ENCODE data around the gene TMEM132E.
A peak's percentile ranks its signal among the peaks of the same experiment; 100 is the strongest.

The TMEM132E gene

DNA sequence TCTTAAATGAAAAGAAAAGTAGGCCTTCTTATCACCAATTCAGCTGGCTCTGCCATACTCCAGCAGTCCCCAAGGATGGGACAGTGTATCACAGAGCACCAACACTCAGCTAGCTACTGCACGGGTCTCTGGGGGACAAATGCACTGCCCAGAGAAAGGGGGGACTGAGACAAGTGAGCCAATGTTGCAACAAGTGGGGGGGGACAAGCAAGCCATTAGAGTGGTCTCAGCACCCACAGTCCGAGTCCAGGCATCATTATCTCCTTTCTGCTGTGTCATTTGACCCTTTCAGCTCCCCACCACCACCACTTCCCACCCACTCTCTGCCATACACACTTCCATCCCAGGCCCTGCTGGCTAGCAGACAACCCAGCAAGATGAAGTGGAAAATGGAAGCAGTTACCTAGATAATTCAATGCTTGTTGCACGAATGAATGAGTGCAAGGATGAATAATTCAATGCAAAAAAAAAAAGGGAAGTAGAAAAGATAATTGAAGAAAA lies 7.0 kb downstream of the TMEM132E start:
- H3K4me3 ChIP-seq, result no peak overlapping the region
- H3K4me2 ChIP-seq, result no peak overlapping the region
- H3K4me1 ChIP-seq, result no peaks in the 10 kb centered on the region
- H3K9ac ChIP-seq, result no peak overlapping the region
- no peaks in the 10 kb centered on the region for H3K9me3 ChIP-seq (replicated peaks in 1 of 11)
- no peak for TF ChIP-seq Cebpa-rat (IDR thresholded peaks at IDR 0.05)
- peaks cover 0 to 47% (median 3%) of the 10 kb centered on the region in 11 experiments; a peak in 15 of 22 replicates for H4K20me1 ChIP-seq
- H3K36me3 ChIP-seq, result no peaks in the 10 kb centered on the region
- peaks cover 41 to 51% (median 47%) of the 10 kb centered on the region in 11 experiments for H3K27me3 ChIP-seq
- no peak overlapping the region for H3K27ac ChIP-seq

DNA sequence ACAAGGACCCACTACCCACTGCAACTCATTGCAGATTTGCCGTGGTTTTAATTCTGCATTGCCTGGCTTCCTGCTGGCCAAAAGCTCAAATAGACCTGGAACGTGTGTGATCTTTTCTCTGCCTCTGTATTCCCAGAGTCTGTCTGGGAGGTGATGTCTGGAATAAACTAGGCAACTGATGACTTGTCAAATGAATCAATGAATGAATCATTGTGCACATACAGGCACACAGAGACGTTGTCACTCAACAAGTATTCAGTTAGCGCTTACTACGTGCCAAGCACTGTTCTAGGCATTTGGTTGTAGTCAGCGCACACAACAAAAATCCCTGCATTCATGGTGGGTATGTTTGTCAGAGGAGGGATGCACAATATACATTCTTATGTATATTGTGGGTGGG lies 8.9 kb downstream of the TMEM132E start:
- no peaks in the 10 kb centered on the region for H3K4me1 ChIP-seq
- H3K9me3 ChIP-seq (replicated peaks in 1 of 11), result no peaks in the 10 kb centered on the region
- no peaks in the 10 kb centered on the region for H3K36me3 ChIP-seq
- peaks cover 0 to 28% (median 0%) of the 10 kb centered on the region in 11 experiments; a peak in 8 of 22 replicates for H4K20me1 ChIP-seq
- no peak overlapping the region for H3K27ac ChIP-seq
- H3K9ac ChIP-seq, result no peak overlapping the region
- no peak overlapping the region for H3K4me2 ChIP-seq
- no peak overlapping the region for H3K4me3 ChIP-seq
- H3K27me3 ChIP-seq, result peaks cover 22 to 32% (median 28%) of the 10 kb centered on the region in 11 experiments
- TF ChIP-seq Cebpa-rat (IDR thresholded peaks at IDR 0.05), result no peak

DNA sequence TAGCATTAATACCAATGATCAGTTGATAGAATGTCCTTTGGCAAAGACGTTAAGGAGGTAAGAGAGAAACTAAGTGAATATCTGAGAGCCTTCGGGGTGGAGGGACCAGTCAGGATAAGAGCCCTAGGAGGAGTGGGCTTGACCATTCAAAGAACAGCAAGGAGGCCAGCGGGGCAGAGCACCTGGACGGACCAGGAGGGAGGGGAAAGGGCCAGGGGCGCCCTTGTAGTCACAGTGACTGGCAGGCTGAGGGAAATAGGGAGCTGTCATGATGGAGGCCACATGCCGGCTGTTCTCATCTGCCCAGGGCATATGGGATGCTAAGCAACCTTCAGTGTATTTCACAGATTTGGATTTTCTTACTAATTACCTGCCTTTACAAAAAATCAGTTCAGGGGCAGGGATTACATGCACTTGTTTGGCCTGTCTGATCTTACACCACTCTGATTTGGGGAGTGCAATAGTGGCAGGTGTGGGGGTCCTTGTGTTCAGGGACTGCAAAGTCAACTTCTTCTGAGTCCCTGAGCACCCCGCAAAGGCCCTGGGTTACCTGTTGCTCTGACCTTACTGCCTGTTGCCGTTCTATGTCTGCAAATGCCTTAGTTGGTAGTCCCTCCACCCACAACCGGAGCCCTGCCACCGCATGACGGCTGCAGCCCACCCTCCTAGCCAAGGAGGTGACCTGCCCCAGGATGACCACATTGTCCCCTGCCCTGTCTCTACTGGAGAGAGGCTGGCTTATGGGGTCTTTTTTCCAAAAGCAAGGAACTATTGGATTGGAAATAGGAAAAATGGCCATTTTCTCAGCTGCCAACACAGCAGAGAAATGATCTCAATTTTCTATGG lies 10.0 kb downstream of the TMEM132E start:
- Histone ChIP-seq H4K20me1 (peaks cover 0 to 20% (median 0%) of the 10 kb centered on the region in 11 experiments; a peak in 3 of 22 replicates), H3K4me2 (no peak overlapping the region), H3K27me3 (peaks cover 12 to 21% (median 17%) of the 10 kb centered on the region in 11 experiments), H3K9me3 (replicated peaks in 1 of 11) (no peaks in the 10 kb centered on the region), H3K9ac (no peak overlapping the region), H3K27ac (no peak overlapping the region), H3K4me3 (no peak overlapping the region), H3K4me1 (no peaks in the 10 kb centered on the region), H3K36me3 (no peaks in the 10 kb centered on the region)
- no peak for TF ChIP-seq Cebpa-rat (IDR thresholded peaks at IDR 0.05)

DNA sequence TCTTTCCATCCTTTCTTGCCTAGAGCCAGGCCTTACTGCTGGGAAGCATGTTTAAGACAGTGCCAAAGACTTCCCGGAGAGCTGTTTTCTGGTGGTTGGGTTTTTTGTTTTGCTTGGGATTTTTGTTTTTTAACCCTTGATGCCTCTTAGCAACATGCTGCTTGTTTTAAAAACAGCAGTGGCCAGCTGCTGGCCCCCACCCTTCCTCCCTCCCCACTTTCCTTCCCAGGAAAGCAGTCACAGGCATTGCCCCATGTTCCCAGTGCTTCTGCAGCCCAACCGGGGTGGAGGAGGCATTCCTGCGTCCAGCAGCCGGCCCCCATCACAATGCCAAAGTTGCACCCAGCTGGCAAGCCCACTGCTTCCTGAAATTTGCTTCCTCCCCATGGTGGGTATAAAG lies 12.6 kb downstream of the TMEM132E start:
- Histone ChIP-seq H3K9me3 (replicated peaks in 1 of 11) (no peaks in the 10 kb centered on the region), H3K36me3 (no peaks in the 10 kb centered on the region), H3K27ac (no peak overlapping the region), H3K4me3 (no peak overlapping the region), H3K9ac (no peak overlapping the region), H4K20me1 (peaks cover 0 to 20% (median 0%) of the 10 kb centered on the region in 11 experiments; a peak in 2 of 22 replicates), H3K27me3 (no peaks in the 10 kb centered on the region; a peak in 2 of 22 replicates), H3K4me1 (peaks cover 0 to 8% (median 7%) of the 10 kb centered on the region in 10 experiments; a peak in 13 of 20 replicates), H3K4me2 (no peak overlapping the region)
- no peak for TF ChIP-seq Cebpa-rat (IDR thresholded peaks at IDR 0.05)

DNA sequence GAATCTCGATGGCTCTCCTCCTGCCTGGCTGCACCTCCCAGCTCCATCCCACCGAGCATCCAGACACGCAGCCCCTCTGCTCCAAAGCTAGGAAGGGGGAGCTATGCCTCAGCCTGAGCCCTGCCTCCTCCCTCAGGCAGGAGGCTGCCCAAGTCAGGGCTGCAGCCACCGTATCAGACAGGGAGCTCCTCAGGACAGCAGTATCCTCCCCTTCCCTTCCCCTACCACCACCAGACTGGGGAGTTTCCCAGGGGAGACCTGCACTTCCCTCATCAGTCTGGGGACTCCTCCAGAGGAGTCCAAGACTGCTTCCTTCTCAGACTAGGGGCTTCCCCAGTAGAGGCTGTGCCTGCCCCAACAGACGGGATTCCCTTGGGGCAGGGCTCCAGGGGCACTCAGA lies 17.5 kb downstream of the TMEM132E start:
- Histone ChIP-seq H4K20me1 (peaks cover 0 to 7% (median 0%) of the 10 kb centered on the region in 11 experiments; a peak in 1 of 22 replicates), H3K4me2 (peak overlapping the region in 8 of 11 experiments; percentile 3 to 41 (median 24); a peak in 9 of 22 replicates), H3K4me3 (no peak overlapping the region), H3K4me1 (peaks cover 0 to 18% (median 11%) of the 10 kb centered on the region in 10 experiments; a peak in 13 of 20 replicates), H3K27ac (no peak overlapping the region), H3K36me3 (no peaks in the 10 kb centered on the region), H3K27me3 (no peaks in the 10 kb centered on the region), H3K9ac (no peak overlapping the region), H3K9me3 (replicated peaks in 1 of 11) (no peaks in the 10 kb centered on the region)
- TF ChIP-seq Cebpa-rat (IDR thresholded peaks at IDR 0.05), result no peak

DNA sequence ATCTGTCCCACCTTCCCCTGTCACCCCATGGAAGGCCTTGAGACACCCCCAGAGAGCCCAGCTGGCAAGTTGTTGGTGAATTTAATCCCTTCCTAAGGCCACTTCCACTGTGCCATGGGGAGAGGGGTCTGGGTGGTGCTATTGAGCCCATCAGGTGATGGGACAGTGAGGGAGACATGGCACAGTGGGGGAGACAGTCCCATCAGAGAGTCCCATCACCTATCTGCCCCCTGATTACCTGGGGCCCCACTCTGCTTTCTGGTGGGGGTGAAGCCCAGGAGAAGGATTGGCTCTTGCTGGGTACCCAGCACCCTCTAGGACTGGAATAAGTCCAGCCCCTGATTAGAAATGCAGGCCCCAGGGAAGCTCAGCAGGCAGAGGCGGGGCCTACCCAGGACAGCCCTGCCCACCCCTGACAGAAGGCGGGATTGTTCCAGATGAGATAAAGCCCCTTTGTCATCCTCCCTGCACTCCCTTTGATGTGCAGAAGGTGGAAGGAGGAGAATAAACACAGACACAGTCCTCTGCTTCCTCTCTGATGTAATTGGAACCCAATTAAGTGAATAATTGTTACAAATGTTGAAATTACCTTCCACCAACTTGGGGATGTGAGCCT lies 18.9 kb downstream of the TMEM132E start:
- peaks cover 0 to 8% (median 0%) of the 10 kb centered on the region in 11 experiments; a peak in 2 of 22 replicates for H4K20me1 ChIP-seq
- H3K9me3 ChIP-seq (replicated peaks in 1 of 11), result no peaks in the 10 kb centered on the region
- H3K9ac ChIP-seq, result no peak overlapping the region
- no peaks in the 10 kb centered on the region for H3K27me3 ChIP-seq
- TF ChIP-seq Cebpa-rat (IDR thresholded peaks at IDR 0.05), result no peak
- H3K4me2 ChIP-seq, result no peak overlapping the region
- H3K4me3 ChIP-seq, result no peak overlapping the region
- H3K36me3 ChIP-seq, result no peaks in the 10 kb centered on the region
- H3K4me1 ChIP-seq, result peaks cover 0 to 20% (median 11%) of the 10 kb centered on the region in 10 experiments; a peak in 13 of 20 replicates
- no peak overlapping the region for H3K27ac ChIP-seq

DNA sequence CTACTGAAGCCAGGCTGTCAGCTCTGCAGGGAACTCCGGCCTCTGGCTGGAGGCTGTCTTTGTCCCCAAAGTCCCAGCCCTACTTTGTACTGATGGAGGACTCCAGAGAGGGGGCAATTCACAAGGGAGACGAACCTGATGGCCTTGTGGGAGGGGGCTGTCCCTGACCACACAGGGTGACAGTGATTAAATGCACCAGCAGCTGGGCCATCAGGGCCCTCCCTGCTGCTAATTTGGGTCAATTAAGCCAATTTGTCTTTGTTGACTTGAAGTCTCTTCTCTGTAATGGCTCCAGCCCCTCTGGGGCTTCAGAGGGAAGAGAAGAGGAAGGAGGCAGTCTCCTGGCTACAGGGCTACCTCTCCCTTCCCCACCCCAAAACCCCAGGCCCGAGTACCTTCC lies 22.0 kb downstream of the TMEM132E start:
- peaks cover 0 to 18% (median 9%) of the 10 kb centered on the region in 10 experiments; a peak in 13 of 20 replicates for H3K4me1 ChIP-seq
- peak overlapping the region in 1 of 11 experiments; percentile 15; a peak in 1 of 22 replicates for H3K4me2 ChIP-seq
- H3K9ac ChIP-seq, result no peak overlapping the region
- no peaks in the 10 kb centered on the region for H3K36me3 ChIP-seq
- no peak overlapping the region for H3K4me3 ChIP-seq
- no peak for TF ChIP-seq Cebpa-rat (IDR thresholded peaks at IDR 0.05)
- H3K27me3 ChIP-seq, result no peaks in the 10 kb centered on the region
- H3K27ac ChIP-seq, result no peak overlapping the region
- H4K20me1 ChIP-seq, result peaks cover 0 to 8% (median 0%) of the 10 kb centered on the region in 11 experiments; a peak in 2 of 22 replicates
- H3K9me3 ChIP-seq (replicated peaks in 1 of 11), result no peaks in the 10 kb centered on the region

DNA sequence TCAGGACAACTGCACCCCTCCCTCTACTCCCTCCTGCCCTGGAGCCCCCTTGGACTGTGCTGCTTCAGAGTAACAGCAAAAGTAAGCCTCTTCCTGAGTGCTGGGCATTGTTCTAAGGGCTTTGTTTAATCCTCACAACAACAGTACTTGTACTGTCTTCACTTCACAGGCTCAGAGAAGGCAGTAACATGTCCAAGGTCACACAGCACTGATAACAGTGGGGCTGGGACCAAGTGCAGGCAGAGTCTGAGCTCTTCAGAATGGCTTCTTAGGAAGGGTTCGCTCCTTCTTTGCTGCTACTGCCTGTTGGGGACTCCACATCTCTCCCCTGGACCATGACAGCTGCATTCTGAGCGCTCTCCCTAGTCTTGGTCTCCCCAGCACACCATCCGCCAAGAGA lies 24.6 kb downstream of the TMEM132E start:
- no peak overlapping the region for H3K4me3 ChIP-seq
- H3K36me3 ChIP-seq, result no peaks in the 10 kb centered on the region
- TF ChIP-seq Cebpa-rat (IDR thresholded peaks at IDR 0.05), result no peak
- H3K27ac ChIP-seq, result no peak overlapping the region
- no peaks in the 10 kb centered on the region for H3K9me3 ChIP-seq (replicated peaks in 1 of 11)
- H3K27me3 ChIP-seq, result peaks cover 0 to 14% (median 0%) of the 10 kb centered on the region in 11 experiments; a peak in 3 of 22 replicates
- H3K4me1 ChIP-seq, result peaks cover 0 to 9% (median 0%) of the 10 kb centered on the region in 10 experiments; a peak in 3 of 20 replicates
- no peak overlapping the region for H3K4me2 ChIP-seq
- H4K20me1 ChIP-seq, result peaks cover 0 to 8% (median 0%) of the 10 kb centered on the region in 11 experiments; a peak in 2 of 22 replicates
- no peak overlapping the region for H3K9ac ChIP-seq

DNA sequence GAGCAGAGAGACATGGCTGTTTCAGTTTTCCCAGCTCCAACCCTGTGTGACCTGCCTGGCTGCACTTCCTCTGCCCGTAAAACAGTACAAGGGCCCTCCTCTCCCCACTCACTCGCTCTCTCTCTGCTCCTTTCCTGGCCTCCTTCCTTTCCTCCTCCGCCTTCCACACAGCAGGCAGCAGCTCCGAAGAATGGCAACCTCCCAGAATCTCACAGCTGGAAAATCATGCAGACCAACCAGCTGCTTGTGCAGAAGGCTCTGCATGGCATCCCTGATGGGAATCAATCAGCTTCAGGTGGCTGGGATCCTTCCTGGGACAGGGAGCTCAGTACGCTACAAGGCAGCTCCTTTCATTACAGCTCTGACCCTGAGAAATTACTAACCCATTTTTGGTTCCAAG lies 27.4 kb downstream of the TMEM132E start:
- Histone ChIP-seq H3K4me3 (no peak overlapping the region), H3K27me3 (peaks cover 0 to 14% (median 0%) of the 10 kb centered on the region in 11 experiments; a peak in 3 of 22 replicates), H3K9me3 (replicated peaks in 1 of 11) (no peaks in the 10 kb centered on the region), H3K4me1 (peaks cover 0 to 5% (median 0%) of the 10 kb centered on the region in 10 experiments; a peak in 3 of 20 replicates), H3K27ac (no peak overlapping the region), H3K9ac (no peak overlapping the region), H3K36me3 (no peaks in the 10 kb centered on the region), H4K20me1 (peaks cover 0 to 3% (median 0%) of the 10 kb centered on the region in 11 experiments; a peak in 2 of 22 replicates), H3K4me2 (no peak overlapping the region)
- no peak for TF ChIP-seq Cebpa-rat (IDR thresholded peaks at IDR 0.05)
